Adrenal gland (tissue), 5 donors: ENCODE results near the gene ENTR1.

Source experiments
- POLR2A ChIP-seq, 2 donors: fragments of 450-650 bp; IDR thresholded peaks; one replicate each; pipeline ENCODE4 v1.6.1; 2017; ENCODE audit warnings: antibody characterized with exemption in 2 of 2, mild to moderate bottlenecking in 2 of 2, moderate library complexity in 1 of 2
- TF ChIP-seq, protein P1 (sequence below), 6 experiments: fragments of 450-650 bp in 4 of 6; fragments of 200-600 bp in 2 of 6; sonication (generic) in 1 of 6; IDR thresholded peaks; 1 replicate in 5 of 6; 2 replicates in 1 of 6; pipeline versions ENCODE4 v1.5.1 to v1.8.0; 2016 to 2021; ENCODE audit warnings: antibody characterized with exemption in 6 of 6, mild to moderate bottlenecking in 2 of 6, moderate library complexity in 1 of 6
- donor health status: DM: no; HTN: no; CAD: no.

DNA sequence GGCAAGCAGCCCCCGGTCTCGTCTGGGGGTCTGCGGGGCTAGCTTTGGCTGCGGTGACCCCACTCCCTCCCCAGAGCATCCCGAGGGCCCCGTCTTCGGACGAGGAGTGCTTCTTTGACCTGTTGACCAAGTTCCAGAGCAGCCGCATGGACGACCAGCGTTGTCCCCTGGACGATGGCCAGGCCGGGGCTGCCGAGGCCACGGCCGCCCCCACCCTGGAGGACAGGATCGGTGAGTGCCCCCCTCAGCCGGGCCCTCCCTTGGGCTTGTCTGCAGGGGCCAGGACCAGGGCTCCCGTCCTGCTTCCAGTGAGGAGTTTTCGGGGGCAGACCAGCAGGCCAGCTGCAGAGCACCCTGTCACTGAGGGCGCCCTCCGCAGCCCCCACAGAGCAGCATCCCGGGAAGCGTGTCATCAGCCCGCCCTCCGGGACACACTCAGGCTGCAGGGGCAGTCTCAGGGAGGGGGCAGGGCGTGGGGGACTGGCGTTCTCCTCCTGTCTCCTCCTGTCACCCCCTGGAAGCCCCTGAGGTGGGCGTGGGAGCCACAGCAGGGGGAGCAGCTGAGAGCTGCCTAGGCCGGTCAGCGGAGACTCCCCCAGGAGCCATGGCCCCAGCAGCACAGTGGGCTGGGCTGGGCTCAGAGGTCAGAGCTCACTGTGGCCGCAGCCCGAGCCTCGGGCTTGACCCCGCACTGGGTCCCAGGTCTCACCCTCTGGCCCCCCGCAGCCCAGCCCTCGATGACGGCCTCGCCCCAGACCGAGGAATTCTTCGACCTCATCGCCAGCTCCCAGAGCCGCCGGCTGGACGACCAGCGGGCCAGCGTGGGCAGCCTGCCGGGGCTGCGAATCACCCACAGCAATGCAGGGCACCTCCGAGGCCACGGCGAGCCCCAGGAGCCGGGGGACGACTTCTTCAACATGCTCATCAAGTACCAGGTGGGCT, 54.5 kb downstream of the ENTR1 start:
- TF ChIP-seq POLR2A (IDR thresholded peaks at IDR 0.05), result no peak
- TF ChIP-seq, protein P1, sequence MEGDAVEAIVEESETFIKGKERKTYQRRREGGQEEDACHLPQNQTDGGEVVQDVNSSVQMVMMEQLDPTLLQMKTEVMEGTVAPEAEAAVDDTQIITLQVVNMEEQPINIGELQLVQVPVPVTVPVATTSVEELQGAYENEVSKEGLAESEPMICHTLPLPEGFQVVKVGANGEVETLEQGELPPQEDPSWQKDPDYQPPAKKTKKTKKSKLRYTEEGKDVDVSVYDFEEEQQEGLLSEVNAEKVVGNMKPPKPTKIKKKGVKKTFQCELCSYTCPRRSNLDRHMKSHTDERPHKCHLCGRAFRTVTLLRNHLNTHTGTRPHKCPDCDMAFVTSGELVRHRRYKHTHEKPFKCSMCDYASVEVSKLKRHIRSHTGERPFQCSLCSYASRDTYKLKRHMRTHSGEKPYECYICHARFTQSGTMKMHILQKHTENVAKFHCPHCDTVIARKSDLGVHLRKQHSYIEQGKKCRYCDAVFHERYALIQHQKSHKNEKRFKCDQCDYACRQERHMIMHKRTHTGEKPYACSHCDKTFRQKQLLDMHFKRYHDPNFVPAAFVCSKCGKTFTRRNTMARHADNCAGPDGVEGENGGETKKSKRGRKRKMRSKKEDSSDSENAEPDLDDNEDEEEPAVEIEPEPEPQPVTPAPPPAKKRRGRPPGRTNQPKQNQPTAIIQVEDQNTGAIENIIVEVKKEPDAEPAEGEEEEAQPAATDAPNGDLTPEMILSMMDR (IDR thresholded peaks at IDR 0.05), result no peak
